ENCODE results near the gene OCIAD2. TPM values are rescaled to one million over a fixed set of nuclear protein-coding genes. Genes with fewer than 3 reads are reported as not detected.

The OCIAD2 gene
- polyA plus RNA-seq, 1 experiment: 55.0 TPM

- Histone ChIP-seq H3K27ac (ENCODE audit: low read depth, low read length) (no peak overlapping the region), H3K27me3 (ENCODE audit: control insufficient read depth, insufficient read depth, low read length) (no peaks in the 10 kb centered on the region), H3K9me3 (ENCODE audit: control insufficient read depth, insufficient read depth, low read length) (no peaks in the 10 kb centered on the region), H3K4me3 (ENCODE audit: low read depth, low read length) (no peak overlapping the region)
- ChIA-PET CTCF (no interaction called here), POLR2A (no interaction called here)
- DNase-seq (ENCODE audit: low read depth, low spot score): no peak
- TF ChIP-seq, protein P1, sequence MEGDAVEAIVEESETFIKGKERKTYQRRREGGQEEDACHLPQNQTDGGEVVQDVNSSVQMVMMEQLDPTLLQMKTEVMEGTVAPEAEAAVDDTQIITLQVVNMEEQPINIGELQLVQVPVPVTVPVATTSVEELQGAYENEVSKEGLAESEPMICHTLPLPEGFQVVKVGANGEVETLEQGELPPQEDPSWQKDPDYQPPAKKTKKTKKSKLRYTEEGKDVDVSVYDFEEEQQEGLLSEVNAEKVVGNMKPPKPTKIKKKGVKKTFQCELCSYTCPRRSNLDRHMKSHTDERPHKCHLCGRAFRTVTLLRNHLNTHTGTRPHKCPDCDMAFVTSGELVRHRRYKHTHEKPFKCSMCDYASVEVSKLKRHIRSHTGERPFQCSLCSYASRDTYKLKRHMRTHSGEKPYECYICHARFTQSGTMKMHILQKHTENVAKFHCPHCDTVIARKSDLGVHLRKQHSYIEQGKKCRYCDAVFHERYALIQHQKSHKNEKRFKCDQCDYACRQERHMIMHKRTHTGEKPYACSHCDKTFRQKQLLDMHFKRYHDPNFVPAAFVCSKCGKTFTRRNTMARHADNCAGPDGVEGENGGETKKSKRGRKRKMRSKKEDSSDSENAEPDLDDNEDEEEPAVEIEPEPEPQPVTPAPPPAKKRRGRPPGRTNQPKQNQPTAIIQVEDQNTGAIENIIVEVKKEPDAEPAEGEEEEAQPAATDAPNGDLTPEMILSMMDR (IDR thresholded peaks at IDR 0.05; ENCODE audit: low read depth, low read length): no peak
These were observed 41.2 kb upstream of the OCIAD2 start for GRCh38 chr4:48947731-48948130.

- DNase-seq (ENCODE audit: low read depth, low spot score): no peak
- Histone ChIP-seq H3K27ac (ENCODE audit: low read depth, low read length) (no peak overlapping the region), H3K4me3 (ENCODE audit: low read depth, low read length) (no peak overlapping the region), H3K9me3 (ENCODE audit: control insufficient read depth, insufficient read depth, low read length) (no peaks in the 10 kb centered on the region), H3K27me3 (ENCODE audit: control insufficient read depth, insufficient read depth, low read length) (no peaks in the 10 kb centered on the region)
- ChIA-PET CTCF (no interaction called here), POLR2A (no interaction called here)
- TF ChIP-seq, protein P1 (IDR thresholded peaks at IDR 0.05; ENCODE audit: low read depth, low read length): no peak
These were observed 39.4 kb upstream of the OCIAD2 start for GRCh38 chr4:48945981-48946380.

DNA sequence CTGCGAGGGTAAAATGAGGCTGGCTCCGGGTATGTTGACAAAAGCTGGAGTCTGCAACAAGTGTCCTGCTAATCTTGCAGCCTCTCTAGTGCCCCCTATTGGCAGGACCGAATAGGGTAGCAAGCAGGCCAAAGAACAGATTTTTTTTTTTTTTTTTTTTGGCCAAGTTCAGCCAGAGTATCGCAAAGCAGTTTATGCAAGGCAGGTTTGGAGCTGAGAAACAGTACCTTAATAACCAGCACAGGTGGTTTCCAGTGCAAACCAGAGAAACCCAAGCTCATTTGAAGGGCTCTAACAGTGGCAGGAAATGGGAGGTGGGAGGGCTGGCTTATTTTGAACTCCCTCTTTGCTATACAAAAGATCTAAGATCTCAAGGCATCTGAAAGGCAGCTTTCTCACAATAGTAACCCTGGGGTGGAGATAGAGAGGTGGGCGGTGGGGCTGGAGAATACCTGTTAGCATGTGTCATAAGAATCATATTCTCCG, 38.2 kb upstream of the OCIAD2 start:
- TF ChIP-seq, protein P1 (IDR thresholded peaks at IDR 0.05; ENCODE audit: low read depth, low read length): peak; percentile 28; the same call in 1 of the 2 replicates
- Histone ChIP-seq H3K9me3 (ENCODE audit: control insufficient read depth, insufficient read depth, low read length) (no peaks in the 10 kb centered on the region), H3K27me3 (ENCODE audit: control insufficient read depth, insufficient read depth, low read length) (no peaks in the 10 kb centered on the region), H3K4me3 (ENCODE audit: low read depth, low read length) (no peak overlapping the region), H3K27ac (ENCODE audit: low read depth, low read length) (no peak overlapping the region)
- DNase-seq (ENCODE audit: low read depth, low spot score): no peak
- POLR2A ChIA-PET: no interaction called here
- CTCF ChIA-PET: interaction anchor here (0.6 to 1.2 kb wide), 8 partner anchors 15 to 1606 kb away, joined by 3 to 6 read pairs (median 5); no protein-coding TSS in a partner anchor

- POLR2A ChIA-PET: no interaction called here
- Histone ChIP-seq H3K9me3 (ENCODE audit: control insufficient read depth, insufficient read depth, low read length) (no peaks in the 10 kb centered on the region), H3K4me3 (ENCODE audit: low read depth, low read length) (no peak overlapping the region), H3K27ac (ENCODE audit: low read depth, low read length) (no peak overlapping the region), H3K27me3 (ENCODE audit: control insufficient read depth, insufficient read depth, low read length) (no peaks in the 10 kb centered on the region)
- TF ChIP-seq, protein P1 (IDR thresholded peaks at IDR 0.05; ENCODE audit: low read depth, low read length): no peak
- CTCF ChIA-PET: interaction anchor here (0.7 to 0.9 kb wide), 3 partner anchors 18 to 365 kb away, joined by 3 to 5 read pairs (median 3); no protein-coding TSS in a partner anchor
- no peak for DNase-seq (ENCODE audit: low read depth, low spot score)
These were observed 37.7 kb upstream of the OCIAD2 start for GRCh38 chr4:48944252-48944651.

GRCh38 chr4:48943387-48943786, 36.8 kb upstream of the OCIAD2 start:
- ChIA-PET POLR2A (no interaction called here), CTCF (no interaction called here)
- no peak for DNase-seq (ENCODE audit: low read depth, low spot score)
- TF ChIP-seq, protein P1 (IDR thresholded peaks at IDR 0.05; ENCODE audit: low read depth, low read length): peak; percentile 28; the same call in 1 of the 2 replicates
- Histone ChIP-seq H3K27me3 (ENCODE audit: control insufficient read depth, insufficient read depth, low read length) (no peaks in the 10 kb centered on the region), H3K4me3 (ENCODE audit: low read depth, low read length) (no peak overlapping the region), H3K27ac (ENCODE audit: low read depth, low read length) (no peak overlapping the region), H3K9me3 (ENCODE audit: control insufficient read depth, insufficient read depth, low read length) (peaks cover 2% of the 10 kb centered on the region; the same call in 1 of the 2 replicates)
